Endodermal cell (in vitro differentiated cells): ENCODE measurements around the gene DDX60. TPM values are rescaled to one million over a fixed set of nuclear protein-coding genes. Genes with fewer than 3 reads are reported as not detected.
"Not testable (repeated sequence)": the region's sequence is repeated elsewhere in the genome, so short reads cannot be mapped to it uniquely, and the experiment has no call there.

Experiments
- DNase-seq: peaks from one replicate; pipeline ENCODE4 v3.0.0-alpha.2; 2017
- H3K27ac ChIP-seq: 2 replicates; pipeline ENCODE4 v1.5.1; 2013; ENCODE audit warnings: mild to moderate bottlenecking, low read depth, low read length, moderate library complexity
- H3K27me3 ChIP-seq: 2 replicates; pipeline ENCODE4 v1.6.1; 2013; ENCODE audit warnings: mild to moderate bottlenecking, low read length, moderate library complexity; ENCODE audit not compliant: insufficient read depth, control insufficient read depth, poor library complexity, severe bottlenecking
- H3K36me3 ChIP-seq: 2 replicates; pipeline ENCODE4 v1.7.0; 2013; ENCODE audit warnings: mild to moderate bottlenecking, low read length, moderate library complexity; ENCODE audit not compliant: control insufficient read depth, insufficient read depth
- H3K4me1 ChIP-seq: one replicate; pipeline ENCODE4 v1.7.0; 2013; ENCODE audit warnings: low read length; ENCODE audit not compliant: control insufficient read depth, insufficient read depth
- H3K4me3 ChIP-seq: 2 replicates; pipeline ENCODE4 v1.5.1; 2013; ENCODE audit warnings: mild to moderate bottlenecking, low read length, moderate library complexity
- H3K9ac ChIP-seq: 2 replicates; pipeline ENCODE4 v1.6.1; 2013; ENCODE audit warnings: mild to moderate bottlenecking, low read length, moderate library complexity; ENCODE audit not compliant: poor library complexity, severe bottlenecking; ENCODE audit errors: extremely low read depth
- H3K9me3 ChIP-seq: 2 replicates; pipeline ENCODE4 v1.6.1; 2013; ENCODE audit warnings: mild to moderate bottlenecking, low read length, moderate library complexity; ENCODE audit not compliant: control insufficient read depth
- H3K27ac Mint-ChIP-seq: 2 replicates; pipeline ENCODE4 v1.8.0; 2020; ENCODE audit warnings: mixed read lengths
- H3K27me3 Mint-ChIP-seq: 2 replicates; pipeline ENCODE4 v1.8.0; 2021; ENCODE audit warnings: mild to moderate bottlenecking, mixed read lengths; ENCODE audit not compliant: insufficient read depth
- H3K36me3 Mint-ChIP-seq: 2 replicates; pipeline ENCODE4 v1.8.0; 2020; ENCODE audit warnings: low read depth, mixed read lengths
- H3K4me1 Mint-ChIP-seq: 2 replicates; pipeline ENCODE4 v1.8.0; 2020; ENCODE audit warnings: mixed read lengths
- H3K4me3 Mint-ChIP-seq: 2 replicates; pipeline ENCODE4 v1.8.0; 2020; ENCODE audit warnings: mild to moderate bottlenecking, moderate library complexity, mixed read lengths
- H3K9me3 Mint-ChIP-seq: 2 replicates; pipeline ENCODE4 v1.8.0; 2020; ENCODE audit warnings: mild to moderate bottlenecking, mixed read lengths
- WGBS, 2 experiments: methylation state at CpG; one replicate each; pipeline versions ENCODE4 v1.1.5 to v1.1.7; 2013; ENCODE audit warnings: missing lambda C conversion rate in 2 of 2, mixed read lengths in 1 of 2; ENCODE audit not compliant: insufficient coverage in 1 of 2, insufficient read length in 1 of 2; 5-methylcytosine and 5-hydroxymethylcytosine counted together
- total RNA-seq, 2 donors: library from RNA; stranded (reverse); fragmentation: NEBNext Ultra II Directional in 1 of 2; extraction: Animal tissue kit (Norgen Biotek cat#: 25700) in 1 of 2; gene quantifications; 2 replicates in 1 of 2; 3 replicates in 1 of 2; pipeline ENCODE4 v1.2.1, GENCODE V29; 2021
- TF ChIP-seq, protein P1 (sequence below): fragments of 200-600 bp; sonication (generic); conservative IDR thresholded peaks from 2 replicates; pipeline ENCODE4 v1.5.0; 2021; ENCODE audit warnings: antibody characterized with exemption, mild to moderate bottlenecking

Gene DDX60
- total RNA-seq, 2 donors from 2014 or later, result 1.6 to 3.1 TPM

DNA sequence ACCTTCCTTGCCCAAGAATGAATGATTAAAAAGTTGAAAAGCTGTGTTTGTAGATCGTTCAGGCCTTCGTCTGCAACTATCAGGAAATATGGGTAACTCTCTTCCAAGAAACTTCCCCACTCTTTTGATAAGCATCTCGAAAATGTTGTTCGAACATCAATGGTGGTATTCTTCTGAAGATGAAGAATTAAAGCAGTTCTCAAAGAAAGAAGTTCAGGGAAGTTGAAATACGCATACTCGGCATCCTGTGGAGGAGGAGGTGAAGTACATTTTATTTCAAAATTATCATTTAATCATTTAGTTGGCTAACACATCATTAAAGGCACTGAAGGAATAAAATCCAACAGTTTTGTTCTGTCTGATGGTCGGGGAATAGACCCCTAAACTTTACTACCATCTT lies 12.1 kb downstream of the DDX60 start:
- peaks cover 7% of the 10 kb centered on the region for H3K4me1 Mint-ChIP-seq
- no peak overlapping the region for H3K27ac ChIP-seq
- no peaks in the 10 kb centered on the region for H3K36me3 Mint-ChIP-seq
- H3K9me3 ChIP-seq, result no peaks in the 10 kb centered on the region
- H3K9me3 Mint-ChIP-seq, result no peaks in the 10 kb centered on the region
- H3K27ac Mint-ChIP-seq, result no peak overlapping the region
- H3K36me3 ChIP-seq, result no peaks in the 10 kb centered on the region
- DNase-seq, result no peak
- TF ChIP-seq, protein P1, sequence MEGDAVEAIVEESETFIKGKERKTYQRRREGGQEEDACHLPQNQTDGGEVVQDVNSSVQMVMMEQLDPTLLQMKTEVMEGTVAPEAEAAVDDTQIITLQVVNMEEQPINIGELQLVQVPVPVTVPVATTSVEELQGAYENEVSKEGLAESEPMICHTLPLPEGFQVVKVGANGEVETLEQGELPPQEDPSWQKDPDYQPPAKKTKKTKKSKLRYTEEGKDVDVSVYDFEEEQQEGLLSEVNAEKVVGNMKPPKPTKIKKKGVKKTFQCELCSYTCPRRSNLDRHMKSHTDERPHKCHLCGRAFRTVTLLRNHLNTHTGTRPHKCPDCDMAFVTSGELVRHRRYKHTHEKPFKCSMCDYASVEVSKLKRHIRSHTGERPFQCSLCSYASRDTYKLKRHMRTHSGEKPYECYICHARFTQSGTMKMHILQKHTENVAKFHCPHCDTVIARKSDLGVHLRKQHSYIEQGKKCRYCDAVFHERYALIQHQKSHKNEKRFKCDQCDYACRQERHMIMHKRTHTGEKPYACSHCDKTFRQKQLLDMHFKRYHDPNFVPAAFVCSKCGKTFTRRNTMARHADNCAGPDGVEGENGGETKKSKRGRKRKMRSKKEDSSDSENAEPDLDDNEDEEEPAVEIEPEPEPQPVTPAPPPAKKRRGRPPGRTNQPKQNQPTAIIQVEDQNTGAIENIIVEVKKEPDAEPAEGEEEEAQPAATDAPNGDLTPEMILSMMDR, result no peak
- H3K4me3 Mint-ChIP-seq, result no peak overlapping the region
- no peaks in the 10 kb centered on the region for H3K27me3 ChIP-seq
- H3K4me3 ChIP-seq, result no peak overlapping the region
- no peaks in the 10 kb centered on the region for H3K4me1 ChIP-seq
- H3K9ac ChIP-seq, result no peak overlapping the region
- H3K27me3 Mint-ChIP-seq, result no peaks in the 10 kb centered on the region
- WGBS, 2 experiments, result 93 to 94% methylated on average over 3 to 7 of the region's 7 CpGs

DNA sequence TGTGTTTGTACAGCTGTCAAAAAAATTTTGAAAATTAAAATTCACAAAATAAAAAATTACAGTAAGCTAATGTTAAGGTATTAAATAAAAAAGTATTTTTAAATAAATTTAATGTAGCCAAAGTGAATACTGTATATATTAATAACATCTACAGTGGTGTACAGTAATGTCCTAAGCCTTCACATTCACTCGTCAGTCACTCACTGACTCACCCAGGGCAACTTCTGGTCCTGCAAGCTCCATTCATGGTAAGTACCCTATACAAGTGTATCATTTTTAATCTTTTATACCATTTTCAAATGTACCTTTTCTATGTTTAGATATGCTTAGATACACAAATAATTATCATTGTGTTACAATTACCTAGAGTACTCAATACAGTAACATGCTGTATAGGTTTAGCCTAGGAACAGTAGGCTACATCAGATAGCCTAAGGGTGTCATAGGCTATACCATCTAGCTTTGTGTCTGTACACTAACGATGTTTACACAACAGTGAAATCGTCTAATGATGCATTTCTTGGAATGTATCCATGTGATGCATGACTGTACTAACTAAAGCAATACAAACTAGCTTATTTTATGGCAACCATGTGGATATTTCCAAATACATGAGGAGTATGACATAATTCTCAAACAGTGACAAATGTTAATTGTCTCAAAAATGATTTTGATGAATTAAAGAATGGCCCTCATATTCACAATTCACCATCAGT lies 13.7 kb downstream of the DDX60 start:
- H3K27me3 ChIP-seq, result no peaks in the 10 kb centered on the region
- Mint-ChIP-seq H3K36me3 (no peaks in the 10 kb centered on the region), H3K4me3 (no peak overlapping the region), H3K4me1 (peaks cover 5% of the 10 kb centered on the region), H3K9me3 (no peaks in the 10 kb centered on the region), H3K27me3 (no peaks in the 10 kb centered on the region), H3K27ac (no peak overlapping the region)
- no peaks in the 10 kb centered on the region for H3K36me3 ChIP-seq
- H3K4me1 ChIP-seq, result no peaks in the 10 kb centered on the region
- H3K4me3 ChIP-seq, result no peak overlapping the region
- H3K27ac ChIP-seq, result no peak overlapping the region
- WGBS, 2 experiments, result 93 to 94% methylated on average over 2 to 3 of the region's 3 CpGs
- H3K9me3 ChIP-seq, result no peaks in the 10 kb centered on the region
- DNase-seq, result no peak
- H3K9ac ChIP-seq, result no peak overlapping the region
- TF ChIP-seq, protein P1, result no peak

DNA sequence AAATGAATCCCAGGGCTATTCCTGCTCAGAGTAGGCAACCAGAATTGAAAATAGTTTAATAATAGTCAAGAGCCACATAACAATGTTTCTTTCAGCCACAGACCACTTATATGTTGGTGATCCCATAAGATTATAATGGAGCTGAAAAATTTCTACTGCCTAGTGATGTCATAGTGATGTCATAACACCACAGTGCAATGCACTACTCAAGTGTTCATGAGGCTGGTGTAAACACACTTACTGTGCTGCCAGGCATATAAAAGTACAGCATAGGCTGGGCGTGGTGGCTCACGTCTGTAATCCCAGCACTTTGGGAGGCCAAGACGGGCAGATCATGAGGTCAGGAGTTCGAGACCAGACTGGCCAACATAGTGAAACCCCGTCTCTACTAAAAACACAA lies 15.1 kb downstream of the DDX60 start:
- DNase-seq, H3K27me3 ChIP-seq, H3K27ac Mint-ChIP-seq, H3K9me3 Mint-ChIP-seq, H3K27ac ChIP-seq, H3K36me3 Mint-ChIP-seq, H3K36me3 ChIP-seq, H3K9me3 ChIP-seq, H3K4me1 ChIP-seq, H3K27me3 Mint-ChIP-seq, H3K9ac ChIP-seq, H3K4me3 Mint-ChIP-seq, H3K4me3 ChIP-seq, H3K4me1 Mint-ChIP-seq: not testable (repeated sequence)
- 94 to 100% methylated on average over 4 to 5 of the region's 5 CpGs for WGBS, 2 experiments
